Transverse colon (tissue), 4 donors: ENCODE data around the gene MTHFD1. TPM values are rescaled to one million over a fixed set of nuclear protein-coding genes. Genes with fewer than 3 reads are reported as not detected.

Experiments
- DNase-seq: peaks from one replicate; pipeline ENCODE4 v3.0.0-alpha.2; 2019
- H3K27ac ChIP-seq, 4 donors: fragments of 200-600 bp; sonication (generic); 2 replicates each; pipeline ENCODE4 v1.5.1; 2016 to 2018; ENCODE audit warnings: inconsistent platforms in 4 of 4
- H3K27me3 ChIP-seq: fragments of 200-600 bp; sonication (generic); 2 replicates; pipeline ENCODE4 v1.5.1; 2017; ENCODE audit warnings: inconsistent platforms
- H3K36me3 ChIP-seq, 4 donors: fragments of 200-600 bp; sonication (generic); 2 replicates each; pipeline ENCODE4 v1.5.1; 2017 to 2019; ENCODE audit warnings: inconsistent platforms in 4 of 4
- H3K4me1 ChIP-seq, 4 donors: fragments of 200-600 bp; sonication (generic); 2 replicates each; pipeline ENCODE4 v1.5.1; 2017 to 2020; ENCODE audit warnings: inconsistent platforms in 4 of 4
- H3K4me3 ChIP-seq, 4 donors: fragments of 200-600 bp; sonication (generic); 1 replicate in 1 of 4; 2 replicates in 3 of 4; pipeline versions ENCODE4 v1.5.1 to v1.6.1; 2017 to 2019; ENCODE audit warnings: inconsistent platforms in 4 of 4
- H3K9me3 ChIP-seq, 2 donors: fragments of 200-600 bp; sonication (generic); 2 replicates each; pipeline ENCODE4 v1.5.1; 2017 to 2019; ENCODE audit warnings: inconsistent platforms in 2 of 2
- CTCF ChIP-seq, 5 experiments: fragments of 200-600 bp in 3 of 5; fragments of 450-650 bp in 2 of 5; sonication (generic) in 3 of 5; IDR thresholded peaks; 1 replicate in 2 of 5; 2 replicates in 3 of 5; pipeline ENCODE4 v1.5.1; 2016 to 2017; ENCODE audit warnings: antibody characterized with exemption in 5 of 5, inconsistent platforms in 3 of 5, mild to moderate bottlenecking in 2 of 5, moderate library complexity in 1 of 5
- EP300 ChIP-seq: sonication (generic); formaldehyde crosslinking; IDR thresholded peaks from one replicate; pipeline ENCODE4 v1.6.1; 2017; ENCODE audit warnings: antibody characterized with exemption, low read depth
- POLR2A ChIP-seq: fragments of 450-650 bp; IDR thresholded peaks from one replicate; pipeline ENCODE4 v1.6.1; 2016; ENCODE audit warnings: antibody characterized with exemption, mild to moderate bottlenecking, moderate library complexity
- POLR2AphosphoS5 ChIP-seq, 3 donors: sonication (generic); formaldehyde crosslinking; IDR thresholded peaks; one replicate each; pipeline ENCODE4 v1.6.1; 2016; ENCODE audit warnings: antibody characterized with exemption in 3 of 3
- WGBS, 2 donors: methylation state at CpG; one replicate each; pipeline ENCODE4 v1.1.5; 2018; ENCODE audit warnings: low coverage in 1 of 2; 5-methylcytosine and 5-hydroxymethylcytosine counted together
- in situ Hi-C, 4 donors: fragments of 200-750 bp; cut with MboI; loops; one replicate each; pipeline versions ENCODE4 v1.15.0 to v1.15.1; 2017; ENCODE audit warnings: low sequenced_read_pairs in 3 of 4, low pct_ligation_motif_present in 1 of 4, low pct_unique_long_range_greater_than_20kb in 1 of 4
- intact Hi-C: fragments of 100-400 bp; cut with DNase I; formaldehyde crosslinking; loops from one replicate; pipeline ENCODE4 v1.15.1; 2023; ENCODE audit warnings: low total_unique reads
- total RNA-seq, 4 donors: library from RNA; depleted of rRNA; stranded (reverse); fragments of >200 nt; gene quantifications; one replicate each; pipeline ENCODE4 v1.1.0, GENCODE V29; 2016

MTHFD1 gene
- total RNA-seq, 4 donors from 2014 or later: 20.5 to 92.0 (median 37.7) TPM

GRCh38 chr14:64421166-64421565 is 33.0 kb downstream of the MTHFD1 start:
- Histone ChIP-seq H3K4me3 (no peak overlapping the region), H3K4me1 (no peaks in the 10 kb centered on the region), H3K9me3 (no peaks in the 10 kb centered on the region), H3K36me3 (peaks cover 0 to 15% (median 7%) of the 10 kb centered on the region in 4 donors), H3K27me3 (no peaks in the 10 kb centered on the region), H3K27ac (no peak overlapping the region)
- no peak for TF ChIP-seq POLR2A
- no peak for TF ChIP-seq EP300
- TF ChIP-seq CTCF (IDR thresholded peaks at IDR 0.05): no peak
- no peak for TF ChIP-seq POLR2AphosphoS5 (IDR thresholded peaks at IDR 0.05)
- DNase-seq: no peak
- 67 to 68% methylated on average over 6 to 8 of the region's 8 CpGs for WGBS, 2 donors
- in situ Hi-C loops (loop anchor here in 1 of 4 donors (10.0 kb wide), 1 partner anchor 64 kb away; no protein-coding TSS in a partner anchor), intact Hi-C loops (no loop called here)

- no peaks in the 10 kb centered on the region for H3K9me3 ChIP-seq
- H3K36me3 ChIP-seq: peaks cover 0 to 18% (median 6%) of the 10 kb centered on the region in 4 donors
- no peak overlapping the region for H3K27ac ChIP-seq
- intact Hi-C loops (no loop called here), in situ Hi-C loops (loop anchor here in 1 of 4 donors (10.0 kb wide), 1 partner anchor 63 kb away; no protein-coding TSS in a partner anchor)
- H3K27me3 ChIP-seq: no peaks in the 10 kb centered on the region
- no peak overlapping the region for H3K4me3 ChIP-seq
- no peak for TF ChIP-seq POLR2AphosphoS5 (IDR thresholded peaks at IDR 0.05)
- TF ChIP-seq EP300: no peak
- TF ChIP-seq CTCF (IDR thresholded peaks at IDR 0.05): no peak
- no peak for TF ChIP-seq POLR2A
- WGBS, 2 donors: 90 to 100% methylated on average over 1 of the region's 1 CpG
- DNase-seq: no peak
- no peaks in the 10 kb centered on the region for H3K4me1 ChIP-seq
Observed at GRCh38 chr14:64422005-64422404, 33.9 kb downstream of the MTHFD1 start.

- 80 to 82% methylated on average over 7 of the region's 7 CpGs for WGBS, 2 donors
- H3K9me3 ChIP-seq: no peaks in the 10 kb centered on the region
- intact Hi-C loops: no loop called here
- DNase-seq: no peak
- H3K4me1 ChIP-seq: no peaks in the 10 kb centered on the region
- H3K36me3 ChIP-seq: peaks cover 0 to 23% (median 6%) of the 10 kb centered on the region in 4 donors
- no peak overlapping the region for H3K27ac ChIP-seq
- TF ChIP-seq POLR2AphosphoS5 (IDR thresholded peaks at IDR 0.05): no peak
- no peak for TF ChIP-seq CTCF (IDR thresholded peaks at IDR 0.05)
- TF ChIP-seq POLR2A: no peak
- H3K4me3 ChIP-seq: no peak overlapping the region
- in situ Hi-C loops: loop anchor here in 1 of 4 donors (10.0 kb wide), 1 partner anchor 62 kb away; no protein-coding TSS in a partner anchor
- no peaks in the 10 kb centered on the region for H3K27me3 ChIP-seq
Observed at GRCh38 chr14:64422756-64423155, 34.6 kb downstream of the MTHFD1 start.

- in situ Hi-C loops: loop anchor here in 1 of 4 donors (10.0 kb wide), 1 partner anchor 61 kb away; no protein-coding TSS in a partner anchor
- Histone ChIP-seq H3K27ac (no peak overlapping the region), H3K4me3 (no peak overlapping the region), H3K27me3 (no peaks in the 10 kb centered on the region), H3K36me3 (peaks cover 0 to 17% (median 7%) of the 10 kb centered on the region in 4 donors), H3K4me1 (no peaks in the 10 kb centered on the region), H3K9me3 (no peaks in the 10 kb centered on the region)
- no peak for TF ChIP-seq EP300
- no peak for TF ChIP-seq CTCF (IDR thresholded peaks at IDR 0.05)
- no peak for TF ChIP-seq POLR2A
- no peak for DNase-seq
- 95% methylated on average over 6 of the region's 6 CpGs for WGBS, 2 donors
- intact Hi-C loops: no loop called here
Observed at GRCh38 chr14:64423987-64424386, 35.8 kb downstream of the MTHFD1 start.
